ENCODE results near the gene ATP5F1D. TPM values are rescaled to one million over a fixed set of nuclear protein-coding genes. Genes with fewer than 3 reads are reported as not detected.

The ATP5F1D gene
- total and polyA plus RNA-seq, 2 of the 13 experiments (the other 11 are each of a cell fraction or from before 2014, with no cell fraction given) = 39.4 to 78.7 TPM

- TF ChIP-seq ETS1 (CRISPR knock-in tag; IDR thresholded peaks at IDR 0.05) (no peak; the same call in 1 of the 2 replicates), ZBTB7B (CRISPR knock-in tag; IDR thresholded peaks at IDR 0.05) (no peak), REXO4 (CRISPR knock-in tag; IDR thresholded peaks at IDR 0.05; ENCODE audit: borderline replicate concordance) (no peak), MXD3 (CRISPR knock-in tag; IDR thresholded peaks at IDR 0.05) (peak; percentile 50; the same call in 1 of the 2 replicates), ZNF878 (CRISPR knock-in tag; IDR thresholded peaks at IDR 0.05) (no peak), ZNF644 (CRISPR knock-in tag; IDR thresholded peaks at IDR 0.05; ENCODE audit: low read depth) (no peak), ZNF563 (CRISPR knock-in tag; IDR thresholded peaks at IDR 0.05) (no peak; the same call in none of the 2 replicates), SETDB1 (CRISPR knock-in tag; IDR thresholded peaks at IDR 0.05; ENCODE audit: borderline replicate concordance) (no peak), FOXA1 (IDR thresholded peaks at IDR 0.05) (no peak), FOXA1 (CRISPR knock-in tag; IDR thresholded peaks at IDR 0.05) (no peak; the same call in 1 of the 2 replicates), EEA1 (CRISPR knock-in tag; IDR thresholded peaks at IDR 0.05; ENCODE audit: borderline replicate concordance) (no peak), DZIP1 (CRISPR knock-in tag; IDR thresholded peaks at IDR 0.05) (peak; percentile 23; the same call in 1 of the 2 replicates), ELK4 (CRISPR knock-in tag; IDR thresholded peaks at IDR 0.05; ENCODE audit: borderline replicate concordance) (no peak), PRDM10 (CRISPR knock-in tag; IDR thresholded peaks at IDR 0.05; ENCODE audit: low read depth) (no peak), SKIL (CRISPR knock-in tag; IDR thresholded peaks at IDR 0.05; ENCODE audit: borderline replicate concordance) (no peak), ZNF101 (CRISPR knock-in tag; IDR thresholded peaks at IDR 0.05; ENCODE audit: borderline replicate concordance, low read depth) (no peak; the same call in 1 of the 2 replicates), KLF15 (CRISPR knock-in tag; IDR thresholded peaks at IDR 0.05; ENCODE audit: borderline replicate concordance) (no peak)
These were observed 28.1 kb downstream of the ATP5F1D start (continued) for GRCh38 chr19:1269478-1270212.

All from HepG2 (cell line).